Transverse colon (tissue), 4 donors: ENCODE measurements around the gene GPC1.

ENCODE experiments used
- CTCF ChIP-seq, 5 experiments: fragments of 200-600 bp in 3 of 5; fragments of 450-650 bp in 2 of 5; sonication (generic) in 3 of 5; IDR thresholded peaks; 1 replicate in 2 of 5; 2 replicates in 3 of 5; pipeline ENCODE4 v1.5.1; 2016 to 2017; ENCODE audit warnings: antibody characterized with exemption in 5 of 5, inconsistent platforms in 3 of 5, mild to moderate bottlenecking in 2 of 5, moderate library complexity in 1 of 5
- EP300 ChIP-seq: sonication (generic); formaldehyde crosslinking; IDR thresholded peaks from one replicate; pipeline ENCODE4 v1.6.1; 2017; ENCODE audit warnings: antibody characterized with exemption, low read depth
- POLR2A ChIP-seq: fragments of 450-650 bp; IDR thresholded peaks from one replicate; pipeline ENCODE4 v1.6.1; 2016; ENCODE audit warnings: antibody characterized with exemption, mild to moderate bottlenecking, moderate library complexity
- POLR2AphosphoS5 ChIP-seq, 3 donors: sonication (generic); formaldehyde crosslinking; IDR thresholded peaks; one replicate each; pipeline ENCODE4 v1.6.1; 2016; ENCODE audit warnings: antibody characterized with exemption in 3 of 3

GRCh38 chr2:240429872-240430491 lies 5.5 kb upstream of the GPC1 start:
- no peak for TF ChIP-seq POLR2A
- no peak for TF ChIP-seq POLR2AphosphoS5 (IDR thresholded peaks at IDR 0.05)
- TF ChIP-seq CTCF (IDR thresholded peaks at IDR 0.05) = no peak
- no peak for TF ChIP-seq EP300
